ENCODE measurements around the gene PLA2G1B. TPM values are rescaled to one million over a fixed set of nuclear protein-coding genes. Genes with fewer than 3 reads are reported as not detected.

PLA2G1B gene
- total and polyA plus RNA-seq, 9 of the 15 experiments (the other 6 are each of a cell fraction or from before 2014, with no cell fraction given) = 1.4 TPM; not detected in 8

DNA sequence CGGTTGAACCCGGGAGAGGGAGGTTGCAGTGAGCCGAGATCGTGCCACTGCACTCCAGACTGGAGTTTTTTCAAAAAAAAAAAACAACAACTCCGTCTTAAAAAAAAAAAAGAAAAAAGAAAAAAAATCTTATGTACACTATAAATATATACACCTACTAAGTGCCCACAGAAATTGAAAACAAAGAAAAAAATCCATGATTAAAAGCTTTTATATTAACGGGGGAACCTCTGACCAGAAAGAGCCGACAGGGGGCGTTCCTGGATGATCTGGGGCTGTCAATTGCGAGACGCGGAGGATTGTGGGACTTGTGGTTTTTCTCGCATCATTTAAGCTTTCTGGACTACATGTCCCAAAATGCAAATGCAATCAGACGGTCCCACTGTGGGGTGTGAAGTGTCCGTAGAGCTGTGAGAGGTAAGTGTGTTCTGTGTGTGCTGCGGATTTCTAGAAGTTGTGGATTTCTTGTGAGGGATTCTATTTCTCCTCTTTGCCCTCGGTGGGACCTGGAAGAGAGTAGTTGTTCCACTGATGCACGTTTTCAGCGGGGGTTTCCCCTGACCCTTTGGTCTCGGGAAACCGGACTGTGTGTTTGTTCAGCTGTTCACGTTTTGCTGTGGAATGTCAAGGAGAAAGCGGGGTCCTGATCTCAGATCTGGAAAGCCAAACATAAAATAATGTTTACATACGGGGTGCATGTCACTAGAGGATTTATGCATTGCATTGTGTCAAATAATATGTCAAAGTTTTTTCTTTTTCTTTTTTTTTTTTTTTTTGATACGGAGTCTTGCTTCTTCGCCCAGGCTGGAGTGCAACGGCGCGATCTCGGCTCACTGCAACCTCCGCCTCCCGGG, 25.4 kb downstream of the PLA2G1B start, which contains the start of gene SIRT4 (continued):
- TF ChIP-seq TCF15 (CRISPR knock-in tag; IDR thresholded peaks at IDR 0.05) (no peak), RCOR1 (IDR thresholded peaks at IDR 0.05; ENCODE audit: borderline replicate concordance in 1 of 2, low read depth in 2 of 2, low read length in 2 of 2) (0 out of 4 replicates have a peak, but pooled peaks of 1 of the 2 experiments have one; percentile 52), CSDE1 (IDR thresholded peaks at IDR 0.05) (peak in 1 of 2 experiments; percentile 41; a peak in 2 of 4 replicates), NFIC (IDR thresholded peaks at IDR 0.05) (peak; percentile 40; the same call in 1 of the 2 replicates), SMARCE1 (IDR thresholded peaks at IDR 0.05) (peak; percentile 39; the same call in 1 of the 2 replicates), CBFA2T2 (conservative IDR thresholded peaks at IDR 0.05) (peak; percentile 33), E2F6 (IDR thresholded peaks at IDR 0.05; ENCODE audit: borderline replicate concordance in 1 of 2, extremely low read depth in 1 of 2, insufficient read depth in 1 of 2, insufficient read length in 1 of 2, low read depth in 1 of 2, low read length in 1 of 2, poor library complexity in 1 of 2, severe bottlenecking in 1 of 2) (peak; percentile 57 to 60), DIDO1 (tag; IDR thresholded peaks at IDR 0.05; ENCODE audit: low read depth) (peak; percentile 93), CREM (IDR thresholded peaks at IDR 0.05; ENCODE audit: low read depth) (peak; percentile 82), NR2C1 (IDR thresholded peaks at IDR 0.05) (peak; percentile 55; the same call in 1 of the 2 replicates), NR2C1 (tag; IDR thresholded peaks at IDR 0.05) (no peak), PPARD (CRISPR knock-in tag; IDR thresholded peaks at IDR 0.05) (no peak), ZNF699 (CRISPR knock-in tag; IDR thresholded peaks at IDR 0.05; ENCODE audit: insufficient replicate concordance) (no peak), ATF3 (IDR thresholded peaks at IDR 0.05) (peak; percentile 38; the same call in 1 of the 2 replicates), ATF3 (CRISPR knock-in tag; conservative IDR thresholded peaks at IDR 0.05) (no peak), BDP1 (IDR thresholded peaks at IDR 0.05; ENCODE audit: insufficient read depth, insufficient read length) (no peak), ZNF217 (CRISPR knock-in tag; IDR thresholded peaks at IDR 0.05) (no peak), TCF7L2 (IDR thresholded peaks at IDR 0.05; ENCODE audit: low read depth, low read length) (peak; percentile 88), BCL6 (CRISPR knock-in tag; IDR thresholded peaks at IDR 0.05) (no peak), DACH1 (IDR thresholded peaks at IDR 0.05; ENCODE audit: partially characterized antibody) (peak; percentile 96), NR1H2 (CRISPR knock-in tag; IDR thresholded peaks at IDR 0.05) (0 out of 2 replicates have a peak, but pooled peaks have one; percentile 29), NONO (IDR thresholded peaks at IDR 0.05; ENCODE audit: low read depth in 2 of 2, low read length in 1 of 2) (peak in 1 of 2 experiments; percentile 98; a peak in 2 of 4 replicates), YY1 (IDR thresholded peaks at IDR 0.05; ENCODE audit: borderline replicate concordance in 1 of 3, control insufficient read depth in 1 of 3, extremely low read depth in 1 of 3, insufficient read depth in 3 of 3, insufficient read length in 1 of 3, insufficient replicate concordance in 2 of 3, low read depth in 1 of 3, low read length in 2 of 3) (peak in 2 of 3 experiments; percentile 35 to 52), MTA1 (IDR thresholded peaks at IDR 0.05; ENCODE audit: borderline replicate concordance) (peak; percentile 74; the same call in 1 of the 2 replicates), ZNF707 (CRISPR knock-in tag; conservative IDR thresholded peaks at IDR 0.05) (no peak)
- TF ChIP-seq, protein P1, sequence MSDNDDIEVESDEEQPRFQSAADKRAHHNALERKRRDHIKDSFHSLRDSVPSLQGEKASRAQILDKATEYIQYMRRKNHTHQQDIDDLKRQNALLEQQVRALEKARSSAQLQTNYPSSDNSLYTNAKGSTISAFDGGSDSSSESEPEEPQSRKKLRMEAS (CRISPR knock-in tag; IDR thresholded peaks at IDR 0.05) = 0 out of 2 replicates have a peak, but pooled peaks have one; percentile 34

Data from K562 (cell line).